K562 (cell line): Measurements from ENCODE around the gene PPT2. TPM values are rescaled to one million over a fixed set of nuclear protein-coding genes. Genes with fewer than 3 reads are reported as not detected.

Experiments used
- GATAD2B ChIP-seq: fragments of 450-650 bp; IDR thresholded peaks from 2 replicates; pipeline ENCODE4 v1.6.1; 2017; ENCODE audit warnings: mild to moderate bottlenecking, borderline replicate concordance
- MIER1 ChIP-seq: fragments of 450-650 bp; IDR thresholded peaks from 2 replicates; pipeline ENCODE4 v1.6.1; 2016; ENCODE audit warnings: antibody characterized with exemption, mild to moderate bottlenecking, low read depth
- NCOA1 ChIP-seq: fragments of 450-650 bp; IDR thresholded peaks from 2 replicates; pipeline ENCODE4 v1.6.1; 2016; ENCODE audit warnings: low read depth
- NFRKB ChIP-seq: fragments of 450-650 bp; IDR thresholded peaks from 2 replicates; pipeline ENCODE4 v1.6.1; 2016; ENCODE audit warnings: low read depth
- PHB ChIP-seq: fragments of 250-450 bp; sonication (Bioruptor Pico); IDR thresholded peaks from 2 replicates; pipeline ENCODE4 v1.5.0; 2021
- PHTF2 ChIP-seq: fragments of 250-450 bp; sonication (Bioruptor Pico); IDR thresholded peaks from 2 replicates; pipeline ENCODE4 v1.5.0; 2021; ENCODE audit warnings: mild to moderate bottlenecking
- TEAD4 ChIP-seq, 2 experiments: sonication (generic) in 1 of 2; formaldehyde crosslinking in 1 of 2; IDR thresholded peaks; 2 replicates each; pipeline versions ENCODE4 v1.6.1 to v1.8.0; 2012 to 2022; ENCODE audit warnings: borderline replicate concordance in 1 of 2, inconsistent platforms in 1 of 2, low read length in 1 of 2, mild to moderate bottlenecking in 1 of 2, missing genetic modification reagents in 1 of 2
- ZBTB1 ChIP-seq: sonication (generic); formaldehyde crosslinking; IDR thresholded peaks from 2 replicates; pipeline ENCODE4 v1.8.1; 2023; ENCODE audit warnings: missing genetic modification reagents, low read depth, mild to moderate bottlenecking, borderline replicate concordance
- ZNF263 ChIP-seq: sonication (generic); formaldehyde crosslinking; IDR thresholded peaks from 2 replicates; pipeline ENCODE4 v1.8.0; 2022; ENCODE audit warnings: mild to moderate bottlenecking, missing genetic modification reagents, borderline replicate concordance
- polyA plus RNA-seq, 8 experiments: library from polyadenylated mRNA; depleted of rRNA in 4 of 8; stranded (reverse) in 5 of 8; unstranded in 3 of 8; fragments of >200 nt; fragmentation: Nextera tagmentation in 2 of 8; fragmentation: Illumina TruSeq in 1 of 8; extraction: Ambion mirVana in 2 of 8; extraction: Trizol in 1 of 8; gene quantifications; 2 replicates each; pipeline versions ENCODE4 v1.2.1 to v1.2.3, GENCODE V29; 2011 to 2014; ENCODE audit warnings: inconsistent platforms in 1 of 8, missing spikeins in 1 of 8
- total RNA-seq, 7 experiments: library from RNA; depleted of rRNA in 6 of 7; stranded (reverse); fragments of >200 nt in 6 of 7; fragmentation: Illumina TruSeq in 2 of 7; extraction: Trizol in 2 of 7; gene quantifications; 2 replicates each; pipeline versions ENCODE4 v1.2.1 to v1.2.3, GENCODE V29; 2011 to 2021; ENCODE audit warnings: low replicate concordance in 1 of 7
- TF ChIP-seq, protein P1 (sequence below): sonication (generic); formaldehyde crosslinking; IDR thresholded peaks from 2 replicates; pipeline ENCODE4 v1.8.0; 2022; ENCODE audit warnings: mild to moderate bottlenecking, missing genetic modification reagents
- TF ChIP-seq, protein P2 (sequence below): fragments of 250-450 bp; sonication (Bioruptor Pico); IDR thresholded peaks from 2 replicates; pipeline ENCODE4 v1.5.0; 2021

The PPT2 gene
- total and polyA plus RNA-seq, 9 of the 15 experiments (the other 6 are each of a cell fraction or from before 2014, with no cell fraction given) = 27.4 to 98.8 (median 69.9) TPM

GRCh38 chr6:32175322-32175710, 21.4 kb downstream of the PPT2 start (continued):
- TF ChIP-seq NFRKB = no peak
- no peak for TF ChIP-seq TEAD4 (IDR thresholded peaks at IDR 0.05; ENCODE audit: low read length)
- no peak for TF ChIP-seq TEAD4 (CRISPR knock-in tag; IDR thresholded peaks at IDR 0.05; ENCODE audit: borderline replicate concordance)
- TF ChIP-seq PHTF2 (CRISPR knock-in tag) = no peak
- TF ChIP-seq, protein P1, sequence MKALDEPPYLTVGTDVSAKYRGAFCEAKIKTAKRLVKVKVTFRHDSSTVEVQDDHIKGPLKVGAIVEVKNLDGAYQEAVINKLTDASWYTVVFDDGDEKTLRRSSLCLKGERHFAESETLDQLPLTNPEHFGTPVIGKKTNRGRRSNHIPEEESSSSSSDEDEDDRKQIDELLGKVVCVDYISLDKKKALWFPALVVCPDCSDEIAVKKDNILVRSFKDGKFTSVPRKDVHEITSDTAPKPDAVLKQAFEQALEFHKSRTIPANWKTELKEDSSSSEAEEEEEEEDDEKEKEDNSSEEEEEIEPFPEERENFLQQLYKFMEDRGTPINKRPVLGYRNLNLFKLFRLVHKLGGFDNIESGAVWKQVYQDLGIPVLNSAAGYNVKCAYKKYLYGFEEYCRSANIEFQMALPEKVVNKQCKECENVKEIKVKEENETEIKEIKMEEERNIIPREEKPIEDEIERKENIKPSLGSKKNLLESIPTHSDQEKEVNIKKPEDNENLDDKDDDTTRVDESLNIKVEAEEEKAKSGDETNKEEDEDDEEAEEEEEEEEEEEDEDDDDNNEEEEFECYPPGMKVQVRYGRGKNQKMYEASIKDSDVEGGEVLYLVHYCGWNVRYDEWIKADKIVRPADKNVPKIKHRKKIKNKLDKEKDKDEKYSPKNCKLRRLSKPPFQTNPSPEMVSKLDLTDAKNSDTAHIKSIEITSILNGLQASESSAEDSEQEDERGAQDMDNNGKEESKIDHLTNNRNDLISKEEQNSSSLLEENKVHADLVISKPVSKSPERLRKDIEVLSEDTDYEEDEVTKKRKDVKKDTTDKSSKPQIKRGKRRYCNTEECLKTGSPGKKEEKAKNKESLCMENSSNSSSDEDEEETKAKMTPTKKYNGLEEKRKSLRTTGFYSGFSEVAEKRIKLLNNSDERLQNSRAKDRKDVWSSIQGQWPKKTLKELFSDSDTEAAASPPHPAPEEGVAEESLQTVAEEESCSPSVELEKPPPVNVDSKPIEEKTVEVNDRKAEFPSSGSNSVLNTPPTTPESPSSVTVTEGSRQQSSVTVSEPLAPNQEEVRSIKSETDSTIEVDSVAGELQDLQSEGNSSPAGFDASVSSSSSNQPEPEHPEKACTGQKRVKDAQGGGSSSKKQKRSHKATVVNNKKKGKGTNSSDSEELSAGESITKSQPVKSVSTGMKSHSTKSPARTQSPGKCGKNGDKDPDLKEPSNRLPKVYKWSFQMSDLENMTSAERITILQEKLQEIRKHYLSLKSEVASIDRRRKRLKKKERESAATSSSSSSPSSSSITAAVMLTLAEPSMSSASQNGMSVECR = no peak
- TF ChIP-seq GATAD2B = no peak
- no peak for TF ChIP-seq NCOA1
- TF ChIP-seq, protein P2, sequence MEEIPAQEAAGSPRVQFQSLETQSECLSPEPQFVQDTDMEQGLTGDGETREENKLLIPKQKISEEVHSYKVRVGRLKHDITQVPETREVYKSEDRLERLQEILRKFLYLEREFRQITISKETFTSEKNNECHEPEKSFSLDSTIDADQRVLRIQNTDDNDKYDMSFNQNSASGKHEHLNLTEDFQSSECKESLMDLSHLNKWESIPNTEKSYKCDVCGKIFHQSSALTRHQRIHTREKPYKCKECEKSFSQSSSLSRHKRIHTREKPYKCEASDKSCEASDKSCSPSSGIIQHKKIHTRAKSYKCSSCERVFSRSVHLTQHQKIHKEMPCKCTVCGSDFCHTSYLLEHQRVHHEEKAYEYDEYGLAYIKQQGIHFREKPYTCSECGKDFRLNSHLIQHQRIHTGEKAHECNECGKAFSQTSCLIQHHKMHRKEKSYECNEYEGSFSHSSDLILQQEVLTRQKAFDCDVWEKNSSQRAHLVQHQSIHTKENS (CRISPR knock-in tag) = no peak
- no peak for TF ChIP-seq PHB (CRISPR knock-in tag)
- TF ChIP-seq ZNF263 (CRISPR knock-in tag) = peak; percentile 50
- peak; percentile 55; the same call in 1 of the 2 replicates for TF ChIP-seq ZBTB1
- TF ChIP-seq MIER1 = 0 out of 2 replicates have a peak, but pooled peaks have one; percentile 36
